ENCODE results near the gene STPG4.
"Not testable (repeated sequence)": the region's sequence is repeated elsewhere in the genome, so short reads cannot be mapped to it uniquely, and the experiment has no call there.

The STPG4 gene

GRCh38 chr2:47155091-47155876 is at the start of gene STPG4:
TSS of gene STPG4 (minus strand) at chr2:47155308. CDS start at chr2:47155251, 57 bp downstream.
- DNase-seq (ENCODE audit: low read depth, low spot score): no peak

GRCh38 chr2:47204691-47205090 is 49.6 kb upstream of the STPG4 start:
- no peak for DNase-seq (ENCODE audit: low read depth, low spot score)

GRCh38 chr2:47203995-47204394 is 48.9 kb upstream of the STPG4 start:
- DNase-seq (ENCODE audit: low read depth, low spot score): no peak

- DNase-seq (ENCODE audit: low read depth, low spot score): no peak
Observed at GRCh38 chr2:47201224-47201623, 46.1 kb upstream of the STPG4 start.

- peak; percentile 97 for DNase-seq (ENCODE audit: low read depth, low spot score)
Observed at GRCh38 chr2:47198985-47199451, 43.9 kb upstream of the STPG4 start.

GRCh38 chr2:47196499-47196898 is 41.4 kb upstream of the STPG4 start:
- DNase-seq (ENCODE audit: low read depth, low spot score): no peak

- DNase-seq (ENCODE audit: low read depth, low spot score): no peak
Observed at GRCh38 chr2:47196046-47196445, 40.9 kb upstream of the STPG4 start.

GRCh38 chr2:47195148-47195547 is 40.0 kb upstream of the STPG4 start:
- no peak for DNase-seq (ENCODE audit: low read depth, low spot score)

GRCh38 chr2:47194410-47194809 is 39.3 kb upstream of the STPG4 start:
- no peak for DNase-seq (ENCODE audit: low read depth, low spot score)

- DNase-seq (ENCODE audit: low read depth, low spot score): no peak
Observed at GRCh38 chr2:47193607-47194006, 38.5 kb upstream of the STPG4 start.

- DNase-seq (ENCODE audit: low read depth, low spot score): no peak
Observed at GRCh38 chr2:47190188-47190881, 35.2 kb upstream of the STPG4 start.

- DNase-seq (ENCODE audit: low read depth, low spot score): no peak
Observed at GRCh38 chr2:47189635-47190034, 34.5 kb upstream of the STPG4 start.

GRCh38 chr2:47187069-47187468 is 32.0 kb upstream of the STPG4 start:
- no peak for DNase-seq (ENCODE audit: low read depth, low spot score)

GRCh38 chr2:47186351-47186750 is 31.2 kb upstream of the STPG4 start:
- no peak for DNase-seq (ENCODE audit: low read depth, low spot score)

GRCh38 chr2:47185098-47185497 is 30.0 kb upstream of the STPG4 start:
- DNase-seq (ENCODE audit: low read depth, low spot score): not testable (repeated sequence)

GRCh38 chr2:47181176-47181575 is 26.1 kb upstream of the STPG4 start:
- DNase-seq (ENCODE audit: low read depth, low spot score): no peak

- DNase-seq (ENCODE audit: low read depth, low spot score): no peak
Observed at GRCh38 chr2:47180531-47180930, 25.4 kb upstream of the STPG4 start.

- no peak for DNase-seq (ENCODE audit: low read depth, low spot score)
Observed at GRCh38 chr2:47179388-47179787, 24.3 kb upstream of the STPG4 start.

GRCh38 chr2:47178341-47178740 is 23.2 kb upstream of the STPG4 start:
- DNase-seq (ENCODE audit: low read depth, low spot score): no peak

- DNase-seq (ENCODE audit: low read depth, low spot score): no peak
Observed at GRCh38 chr2:47177043-47177565, 22.0 kb upstream of the STPG4 start.

GRCh38 chr2:47174733-47175361 is 19.7 kb upstream of the STPG4 start:
- no peak for DNase-seq (ENCODE audit: low read depth, low spot score)
